HCT116 (cell line): Measurements from ENCODE around the gene RPS6KL1. TPM values are rescaled to one million over a fixed set of nuclear protein-coding genes. Genes with fewer than 3 reads are reported as not detected.

Experiments used
- ATAC-seq: fragments of 200-7000 bp; cut with Tn5 transposase; 2 replicates; pipeline ENCODE4 v1.9.1; 2020; ENCODE audit warnings: mild to moderate bottlenecking, moderate library complexity
- BruUV-seq: library from RNA; stranded (reverse); fragments of 400-500 nt; replicated peaks from 2 replicates; lab custom pipeline; 2021; lab: Mats Ljungman, UMichigan
- CTCF ChIA-PET: fragments of 300-600 bp; sonication (Branson Sonifier 250); formaldehyde crosslinking; loops from one replicate; lab custom pipeline; 2021; ENCODE audit warnings: antibody characterized with exemption; lab: Charles Lee
- POLR2A ChIA-PET: fragments of 300-600, 350-600 bp; sonication (Branson Sonifier 250); formaldehyde crosslinking; loops from one replicate; lab custom pipeline; 2021; ENCODE audit warnings: antibody characterized with exemption; lab: Charles Lee
- RAD21 ChIA-PET, 2 experiments: fragments of 300-600 bp; sonication (Branson Sonifier 250); formaldehyde crosslinking; loops; one replicate each; lab custom pipeline; 2023; ENCODE audit warnings: low total read pairs in 2 of 2; ENCODE audit not compliant: uncharacterized antibody in 2 of 2, unreplicated experiment in 2 of 2, low non-redundant PET in 1 of 2; lab: Charles Lee
- DNase-seq: peaks from one replicate; pipeline ENCODE4 v3.0.0-alpha.2; 2010; ENCODE audit warnings: low read depth, low spot score
- H2AFZ ChIP-seq: fragments of 200-600 bp; shearing (Covaris generic), sonication (generic); 2 replicates; pipeline ENCODE4 v1.6.1; 2017; ENCODE audit warnings: low read depth, mixed run types, mixed read lengths, antibody characterized with exemption, low read length; ENCODE audit not compliant: poor library complexity, severe bottlenecking
- H3K27ac ChIP-seq: 2 replicates; pipeline ENCODE4 v1.5.1; 2012; ENCODE audit warnings: low read depth, low read length
- H3K27me3 ChIP-seq: fragments of 200-600 bp; sonication (generic); 2 replicates; pipeline ENCODE4 v1.6.1; 2016; ENCODE audit warnings: mixed run types, low read length, mixed read lengths; ENCODE audit not compliant: insufficient read depth
- H3K36me3 ChIP-seq, 2 experiments: fragments of 200-500 bp in 1 of 2; fragments of 200-600 bp in 1 of 2; sonication (Bioruptor generic) in 1 of 2; sonication (generic) in 1 of 2; 2 replicates each; pipeline versions ENCODE4 v1.5.1 to v1.6.1; 2014 to 2016; ENCODE audit warnings: low read length in 2 of 2, inconsistent platforms in 1 of 2, mixed read lengths in 1 of 2, mixed run types in 1 of 2; ENCODE audit not compliant: insufficient read depth in 2 of 2, control insufficient read depth in 1 of 2
- H3K4me1 ChIP-seq, 2 experiments: fragments of 200-600 bp in 1 of 2; sonication (generic) in 1 of 2; 2 replicates each; pipeline versions ENCODE4 v1.5.1 to v1.6.1; 2012 to 2017; ENCODE audit warnings: low read length in 2 of 2, inconsistent platforms in 1 of 2, mild to moderate bottlenecking in 1 of 2, mixed read lengths in 1 of 2, mixed run types in 1 of 2, moderate library complexity in 1 of 2; ENCODE audit not compliant: insufficient read depth in 2 of 2, control insufficient read depth in 1 of 2
- H3K4me2 ChIP-seq: fragments of 200-600 bp; sonication (generic); 2 replicates; pipeline ENCODE4 v1.6.1; 2017; ENCODE audit warnings: mixed run types, low read length, mixed read lengths
- H3K4me3 ChIP-seq, 2 experiments: fragments of 200-600 bp in 1 of 2; sonication (generic) in 1 of 2; replicated peaks in 1 of 2; 2 replicates each; pipeline ENCODE4 v1.5.1; 2011 to 2016; ENCODE audit warnings: low read length in 2 of 2, control low read depth in 1 of 2, low read depth in 1 of 2, mild to moderate bottlenecking in 1 of 2, mixed read lengths in 1 of 2, mixed run types in 1 of 2
- H3K79me2 ChIP-seq: fragments of 200-600 bp; sonication (generic); 2 replicates; pipeline ENCODE4 v1.6.1; 2017; ENCODE audit warnings: mild to moderate bottlenecking, mixed run types, low read length, moderate library complexity, mixed read lengths; ENCODE audit not compliant: insufficient read depth
- H3K9ac ChIP-seq: fragments of 200-600 bp; sonication (generic); 2 replicates; pipeline ENCODE4 v1.6.1; 2016; ENCODE audit warnings: low read length, mixed read lengths
- H3K9me2 ChIP-seq: fragments of 200-600 bp; sonication (generic), shearing (Covaris generic); 2 replicates; pipeline ENCODE4 v1.6.1; 2017; ENCODE audit warnings: mixed run types, mild to moderate bottlenecking, moderate library complexity; ENCODE audit not compliant: insufficient read depth
- H3K9me3 ChIP-seq, 2 experiments: fragments of 200-500 bp in 1 of 2; fragments of 200-600 bp in 1 of 2; sonication (Bioruptor generic) in 1 of 2; sonication (generic) in 1 of 2; 2 replicates each; pipeline ENCODE4 v1.6.1; 2014 to 2017; ENCODE audit warnings: low read length in 2 of 2, mixed read lengths in 2 of 2, inconsistent platforms in 1 of 2, low read depth in 1 of 2, mild to moderate bottlenecking in 1 of 2, mixed run types in 1 of 2, moderate library complexity in 1 of 2; ENCODE audit not compliant: control insufficient read depth in 1 of 2, insufficient read depth in 1 of 2
- H4K20me1 ChIP-seq: fragments of 200-600 bp; sonication (generic), shearing (Covaris generic); 2 replicates; pipeline ENCODE4 v1.6.1; 2017; ENCODE audit warnings: mixed run types, mild to moderate bottlenecking, moderate library complexity; ENCODE audit not compliant: insufficient read depth
- CBX3 ChIP-seq: IDR thresholded peaks from 2 replicates; pipeline ENCODE4 v1.6.1; 2012; ENCODE audit warnings: low read depth
- CEBPB ChIP-seq: IDR thresholded peaks from 2 replicates; pipeline ENCODE4 v1.6.1; 2012; ENCODE audit warnings: low read depth
- ELF1 ChIP-seq: IDR thresholded peaks from 2 replicates; pipeline ENCODE4 v1.6.1; 2012; ENCODE audit warnings: low read depth, borderline replicate concordance
- EZH2phosphoT487 ChIP-seq: fragments of 200-600 bp; IDR thresholded peaks from 2 replicates; pipeline ENCODE4 v1.6.1; 2018; ENCODE audit warnings: antibody characterized with exemption, borderline replicate concordance
- FOSL1 ChIP-seq: IDR thresholded peaks from 2 replicates; pipeline ENCODE4 v1.6.1; 2012; ENCODE audit warnings: low read depth
- RAD21 ChIP-seq: IDR thresholded peaks from 2 replicates; pipeline ENCODE4 v1.6.1; 2012; ENCODE audit warnings: low read depth, mild to moderate bottlenecking
- SRF ChIP-seq: IDR thresholded peaks from 2 replicates; pipeline ENCODE4 v1.6.1; 2012; ENCODE audit warnings: low read depth
- ZFX ChIP-seq: fragments of 450-650 bp; IDR thresholded peaks from 2 replicates; pipeline ENCODE4 v1.6.1; 2017
- intact Hi-C: fragments of 100-400 bp; cut with micrococcal nuclease; formaldehyde crosslinking; loops from 2 replicates; pipeline ENCODE4 v1.10.0; 2022
- total RNA-seq: library from RNA; stranded (reverse); gene quantifications from one replicate; pipeline ENCODE4 v1.2.1, GENCODE V29; 2021; ENCODE audit not compliant: unreplicated experiment
- TF ChIP-seq, protein P1 (sequence below): IDR thresholded peaks from 2 replicates; pipeline ENCODE4 v1.6.1; 2012; ENCODE audit warnings: low read depth
- TF ChIP-seq, protein P2 (sequence below): IDR thresholded peaks from 2 replicates; pipeline ENCODE4 v1.6.1; 2012

The RPS6KL1 gene
- total RNA-seq, 1 experiment from 2014 or later = 6.7 TPM

- RAD21 ChIA-PET = no interaction called here
- H3K79me2 ChIP-seq = no peaks in the 10 kb centered on the region
- peak overlapping the region; percentile 51; the same call in 1 of the 2 replicates for H3K27ac ChIP-seq
- CTCF ChIA-PET = interaction anchor here (2.9 kb wide), 1 partner anchor 11 kb away, joined by 16 read pairs; no protein-coding TSS in a partner anchor
- H3K4me2 ChIP-seq = peak overlapping the region; percentile 99
- ATAC-seq = no peak
- intact Hi-C loops = no loop called here
- peak overlapping the region; percentile 42 for H2AFZ ChIP-seq
- H3K4me1 ChIP-seq = peaks cover 4 to 25% of the 10 kb centered on the region in 2 experiments; a peak in 3 of 4 replicates
- H4K20me1 ChIP-seq = no peaks in the 10 kb centered on the region
- no peaks in the 10 kb centered on the region for H3K9me2 ChIP-seq
- no peaks in the 10 kb centered on the region for H3K9me3 ChIP-seq
- H3K36me3 ChIP-seq = no peaks in the 10 kb centered on the region
- no peaks in the 10 kb centered on the region for H3K27me3 ChIP-seq
- BruUV-seq = no TSS peak
- H3K4me3 ChIP-seq = peak overlapping the region; percentile 58 to 78
- H3K9ac ChIP-seq = peak overlapping the region; percentile 70
- DNase-seq = no peak
- TF ChIP-seq ELF1 (no peak), CBX3 (no peak), EZH2phosphoT487 (no peak), FOSL1 (no peak), CEBPB (no peak), SRF (no peak), ZFX (no peak), RAD21 (no peak)
- TF ChIP-seq, protein P1, sequence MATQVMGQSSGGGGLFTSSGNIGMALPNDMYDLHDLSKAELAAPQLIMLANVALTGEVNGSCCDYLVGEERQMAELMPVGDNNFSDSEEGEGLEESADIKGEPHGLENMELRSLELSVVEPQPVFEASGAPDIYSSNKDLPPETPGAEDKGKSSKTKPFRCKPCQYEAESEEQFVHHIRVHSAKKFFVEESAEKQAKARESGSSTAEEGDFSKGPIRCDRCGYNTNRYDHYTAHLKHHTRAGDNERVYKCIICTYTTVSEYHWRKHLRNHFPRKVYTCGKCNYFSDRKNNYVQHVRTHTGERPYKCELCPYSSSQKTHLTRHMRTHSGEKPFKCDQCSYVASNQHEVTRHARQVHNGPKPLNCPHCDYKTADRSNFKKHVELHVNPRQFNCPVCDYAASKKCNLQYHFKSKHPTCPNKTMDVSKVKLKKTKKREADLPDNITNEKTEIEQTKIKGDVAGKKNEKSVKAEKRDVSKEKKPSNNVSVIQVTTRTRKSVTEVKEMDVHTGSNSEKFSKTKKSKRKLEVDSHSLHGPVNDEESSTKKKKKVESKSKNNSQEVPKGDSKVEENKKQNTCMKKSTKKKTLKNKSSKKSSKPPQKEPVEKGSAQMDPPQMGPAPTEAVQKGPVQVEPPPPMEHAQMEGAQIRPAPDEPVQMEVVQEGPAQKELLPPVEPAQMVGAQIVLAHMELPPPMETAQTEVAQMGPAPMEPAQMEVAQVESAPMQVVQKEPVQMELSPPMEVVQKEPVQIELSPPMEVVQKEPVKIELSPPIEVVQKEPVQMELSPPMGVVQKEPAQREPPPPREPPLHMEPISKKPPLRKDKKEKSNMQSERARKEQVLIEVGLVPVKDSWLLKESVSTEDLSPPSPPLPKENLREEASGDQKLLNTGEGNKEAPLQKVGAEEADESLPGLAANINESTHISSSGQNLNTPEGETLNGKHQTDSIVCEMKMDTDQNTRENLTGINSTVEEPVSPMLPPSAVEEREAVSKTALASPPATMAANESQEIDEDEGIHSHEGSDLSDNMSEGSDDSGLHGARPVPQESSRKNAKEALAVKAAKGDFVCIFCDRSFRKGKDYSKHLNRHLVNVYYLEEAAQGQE = no peak
- TF ChIP-seq, protein P2, sequence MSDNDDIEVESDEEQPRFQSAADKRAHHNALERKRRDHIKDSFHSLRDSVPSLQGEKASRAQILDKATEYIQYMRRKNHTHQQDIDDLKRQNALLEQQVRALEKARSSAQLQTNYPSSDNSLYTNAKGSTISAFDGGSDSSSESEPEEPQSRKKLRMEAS = no peak
- POLR2A ChIA-PET = interaction anchor here (0.7 to 1.8 kb wide), 5 partner anchors 8 to 338 kb away, joined by 3 to 8 read pairs (median 4); partner anchors contain the start of gene RPS6KL1
These were observed 32.9 kb upstream of the RPS6KL1 start for GRCh38 chr14:74956027-74956279.
